Trophoblast cell (in vitro differentiated cells and primary cell): ENCODE results near the gene SCIMP.
A peak's percentile ranks its signal among the peaks of the same experiment; 100 is the strongest.

ENCODE experiments used
- DNase-seq, 2 donors: peaks; one replicate each; pipeline ENCODE4 v3.0.0-alpha.2; 2016
- H2AFZ ChIP-seq: 2 replicates; pipeline ENCODE4 v1.6.1; 2013; ENCODE audit warnings: low read length, moderate library complexity, mild to moderate bottlenecking; ENCODE audit not compliant: insufficient read depth, poor library complexity
- H2AK5ac ChIP-seq: 2 replicates; pipeline ENCODE4 v1.6.1; 2013; ENCODE audit warnings: mild to moderate bottlenecking, low read length
- H2BK120ac ChIP-seq: 2 replicates; pipeline ENCODE4 v1.6.1; 2013; ENCODE audit warnings: low read length, mild to moderate bottlenecking, moderate library complexity; ENCODE audit not compliant: insufficient read depth, poor library complexity
- H2BK12ac ChIP-seq: 2 replicates; pipeline ENCODE4 v1.6.1; 2013; ENCODE audit warnings: mild to moderate bottlenecking, low read length, moderate library complexity
- H2BK5ac ChIP-seq: 2 replicates; pipeline ENCODE4 v1.6.1; 2013; ENCODE audit warnings: low read length, low read depth, moderate library complexity, mild to moderate bottlenecking; ENCODE audit not compliant: poor library complexity
- H3K14ac ChIP-seq: 2 replicates; pipeline ENCODE4 v1.6.1; 2013; ENCODE audit warnings: mild to moderate bottlenecking, low read length
- H3K18ac ChIP-seq: 2 replicates; pipeline ENCODE4 v1.6.1; 2013; ENCODE audit warnings: mild to moderate bottlenecking, low read length
- H3K23ac ChIP-seq: 2 replicates; pipeline ENCODE4 v1.6.1; 2013; ENCODE audit warnings: low read length
- H3K27ac ChIP-seq: 2 replicates; pipeline ENCODE4 v1.5.1; 2013; ENCODE audit warnings: low read depth, mild to moderate bottlenecking, inconsistent platforms, low read length, moderate library complexity
- H3K27me3 ChIP-seq: 2 replicates; pipeline ENCODE4 v1.6.1; 2013; ENCODE audit warnings: inconsistent platforms, mild to moderate bottlenecking, low read length, moderate library complexity; ENCODE audit not compliant: insufficient read depth
- H3K36me3 ChIP-seq, 2 experiments: 1 replicate in 1 of 2; 2 replicates in 1 of 2; pipeline ENCODE4 v1.6.1; 2013; ENCODE audit warnings: low read length in 2 of 2, mild to moderate bottlenecking in 2 of 2, moderate library complexity in 1 of 2; ENCODE audit not compliant: insufficient read depth in 2 of 2, control insufficient read depth in 1 of 2
- H3K4ac ChIP-seq: 2 replicates; pipeline ENCODE4 v1.6.1; 2013; ENCODE audit warnings: low read depth, mild to moderate bottlenecking, low read length, moderate library complexity
- H3K4me1 ChIP-seq, 2 experiments: 1 replicate in 1 of 2; 2 replicates in 1 of 2; pipeline ENCODE4 v1.6.1; 2013; ENCODE audit warnings: low read length in 2 of 2, mild to moderate bottlenecking in 2 of 2, moderate library complexity in 1 of 2; ENCODE audit not compliant: insufficient read depth in 2 of 2, control insufficient read depth in 1 of 2
- H3K4me2 ChIP-seq: 2 replicates; pipeline ENCODE4 v1.6.1; 2013; ENCODE audit warnings: inconsistent platforms, mild to moderate bottlenecking, low read length, moderate library complexity
- H3K4me3 ChIP-seq: 2 replicates; pipeline ENCODE4 v1.5.1; 2013; ENCODE audit warnings: mild to moderate bottlenecking, low read depth, low read length, inconsistent platforms
- H3K79me1 ChIP-seq: one replicate; pipeline ENCODE4 v1.6.1; 2013; ENCODE audit warnings: low read length
- H3K79me2 ChIP-seq: 2 replicates; pipeline ENCODE4 v1.6.1; 2013; ENCODE audit warnings: low read length, mild to moderate bottlenecking; ENCODE audit not compliant: control insufficient read depth, insufficient read depth, poor library complexity
- H3K9ac ChIP-seq: 2 replicates; pipeline ENCODE4 v1.6.1; 2013; ENCODE audit warnings: mild to moderate bottlenecking, low read length
- H3K9me3 ChIP-seq: 2 replicates; pipeline ENCODE4 v1.6.1; 2013; ENCODE audit warnings: low read depth, mild to moderate bottlenecking, control low read depth, inconsistent platforms, low read length; ENCODE audit not compliant: insufficient read depth
- H4K12ac ChIP-seq: 2 replicates; pipeline ENCODE4 v1.6.1; 2013; ENCODE audit warnings: low read depth, mild to moderate bottlenecking, low read length, moderate library complexity
- H4K8ac ChIP-seq: 2 replicates; pipeline ENCODE4 v1.6.1; 2013; ENCODE audit warnings: low read depth, mild to moderate bottlenecking, low read length, moderate library complexity
- H4K91ac ChIP-seq: one replicate; pipeline ENCODE4 v1.6.1; 2013; ENCODE audit warnings: low read depth, mild to moderate bottlenecking, low read length, moderate library complexity
- WGBS: extraction: QIAGEN DNeasy Blood & Tissue Kit; methylation state at CpG from one replicate; pipeline ENCODE4 v1.1.7; 2013; ENCODE audit warnings: missing lambda C conversion rate; ENCODE audit not compliant: insufficient read length, insufficient coverage; ENCODE audit errors: extremely low coverage; 5-methylcytosine and 5-hydroxymethylcytosine counted together

The SCIMP gene

GRCh38 chr17:5200360-5200759 is 34.3 kb downstream of the SCIMP start:
- no peak overlapping the region for H3K9ac ChIP-seq
- no peak overlapping the region for H3K23ac ChIP-seq

GRCh38 chr17:5198472-5198871 is 36.2 kb downstream of the SCIMP start:
- no peak overlapping the region for H3K4me2 ChIP-seq
- H2AFZ ChIP-seq: no peak overlapping the region
- no peaks in the 10 kb centered on the region for H3K9me3 ChIP-seq
- no peaks in the 10 kb centered on the region for H3K79me1 ChIP-seq
- H3K4me1 ChIP-seq: no peaks in the 10 kb centered on the region
- no peaks in the 10 kb centered on the region for H3K36me3 ChIP-seq
- H2BK12ac ChIP-seq: no peak overlapping the region
- no peak overlapping the region for H3K4ac ChIP-seq
- no peak overlapping the region for H3K18ac ChIP-seq
- H2BK120ac ChIP-seq: no peak overlapping the region
- no peak overlapping the region for H4K91ac ChIP-seq
- no CpG with 5 or more reads among the region's 7 CpGs for whole genome bisulfite sequencing
- H2BK5ac ChIP-seq: no peak overlapping the region
- H3K9ac ChIP-seq: no peak overlapping the region
- no peak overlapping the region for H4K12ac ChIP-seq
- no peak overlapping the region for H3K23ac ChIP-seq
- no peak overlapping the region for H4K8ac ChIP-seq
- H2AK5ac ChIP-seq: no peak overlapping the region
- DNase-seq: no peak
- H3K27me3 ChIP-seq: no peaks in the 10 kb centered on the region
- H3K79me2 ChIP-seq: no peaks in the 10 kb centered on the region
- no peak overlapping the region for H3K14ac ChIP-seq
- H3K27ac ChIP-seq: no peak overlapping the region
- H3K4me3 ChIP-seq: no peak overlapping the region

More at GRCh38 chr17:5200360-5200759, 34.3 kb downstream of the SCIMP start:
- Histone ChIP-seq H3K79me2 (no peaks in the 10 kb centered on the region), H2AK5ac (no peak overlapping the region), H3K4me3 (no peak overlapping the region), H3K14ac (no peak overlapping the region), H3K27me3 (no peaks in the 10 kb centered on the region), H3K36me3 (no peaks in the 10 kb centered on the region), H4K8ac (no peak overlapping the region), H3K9me3 (no peaks in the 10 kb centered on the region), H3K18ac (no peak overlapping the region), H3K79me1 (no peaks in the 10 kb centered on the region), H3K4me2 (no peak overlapping the region), H3K27ac (no peak overlapping the region), H4K12ac (no peak overlapping the region), H2AFZ (no peak overlapping the region), H2BK5ac (no peak overlapping the region), H3K4me1 (no peaks in the 10 kb centered on the region), H2BK120ac (no peak overlapping the region), H3K4ac (no peak overlapping the region), H2BK12ac (no peak overlapping the region), H4K91ac (no peak overlapping the region)
- no CpG with 5 or more reads among the region's 2 CpGs for WGBS
- DNase-seq: no peak

- no peak overlapping the region for H3K18ac ChIP-seq
- no peak overlapping the region for H4K12ac ChIP-seq
- no peak overlapping the region for H3K14ac ChIP-seq
- H4K8ac ChIP-seq: no peak overlapping the region
- no peak overlapping the region for H3K4me3 ChIP-seq
- peaks cover 1 to 2% of the 10 kb centered on the region in 2 experiments for H3K36me3 ChIP-seq
- H3K27ac ChIP-seq: no peak overlapping the region
- H3K79me2 ChIP-seq: peaks cover 2% of the 10 kb centered on the region
- H2BK5ac ChIP-seq: no peak overlapping the region
- H3K79me1 ChIP-seq: peaks cover 5% of the 10 kb centered on the region
- no peaks in the 10 kb centered on the region for H3K27me3 ChIP-seq
- no peaks in the 10 kb centered on the region for H3K4me1 ChIP-seq
- peaks cover 3% of the 10 kb centered on the region for H3K9me3 ChIP-seq
- no peak overlapping the region for H3K4ac ChIP-seq
- 100% methylated on average over 1 of the region's 2 CpGs for WGBS
- H2BK120ac ChIP-seq: no peak overlapping the region
- no peak overlapping the region for H2AFZ ChIP-seq
- no peak overlapping the region for H3K23ac ChIP-seq
- H4K91ac ChIP-seq: no peak overlapping the region
- DNase-seq: no peak
- no peak overlapping the region for H3K9ac ChIP-seq
- no peak overlapping the region for H2BK12ac ChIP-seq
- no peak overlapping the region for H2AK5ac ChIP-seq
- no peak overlapping the region for H3K4me2 ChIP-seq
These were observed 40.3 kb downstream of the SCIMP start for GRCh38 chr17:5194346-5194745.

GRCh38 chr17:5191541-5192417 is 42.9 kb downstream of the SCIMP start, which contains the start of gene ZNF594:
TSS of gene ZNF594 (minus strand) at chr17:5191868. CDS start at chr17:5184256, 7,612 bp downstream.
- H4K8ac ChIP-seq: peak within 1 kb of the TSS; percentile 79
- no CpG with 5 or more reads among the region's 82 CpGs for WGBS
- peak within 1 kb of the TSS; percentile 56 for H2AFZ ChIP-seq
- H4K91ac ChIP-seq: peak within 1 kb of the TSS; percentile 22
- H3K23ac ChIP-seq: no peak within 1 kb of the TSS
- peak within 1 kb of the TSS; percentile 16 for H3K4ac ChIP-seq
- no peak within 1 kb of the TSS for H2BK5ac ChIP-seq
- peak within 1 kb of the TSS; percentile 89 for H3K9ac ChIP-seq
- H3K36me3 ChIP-seq: peaks cover 5% of the 10 kb centered on the region in 2 experiments
- DNase-seq: peak; percentile 89 to 96
- no peak within 1 kb of the TSS for H2BK12ac ChIP-seq
- peak within 1 kb of the TSS; percentile 24 for H3K18ac ChIP-seq
- H3K9me3 ChIP-seq: peaks cover 7% of the 10 kb centered on the region
- H3K4me1 ChIP-seq: no peaks in the 10 kb centered on the region
- H3K27ac ChIP-seq: no peak within 1 kb of the TSS
- H2BK120ac ChIP-seq: no peak within 1 kb of the TSS
- peak within 1 kb of the TSS; percentile 91 for H3K4me3 ChIP-seq
- peak within 1 kb of the TSS; percentile 43 for H4K12ac ChIP-seq
- no peaks in the 10 kb centered on the region for H3K27me3 ChIP-seq
- peaks cover 2% of the 10 kb centered on the region for H3K79me2 ChIP-seq
- H3K14ac ChIP-seq: peak within 1 kb of the TSS; percentile 31
- no peak within 1 kb of the TSS for H2AK5ac ChIP-seq
- H3K79me1 ChIP-seq: peaks cover 5% of the 10 kb centered on the region
- H3K4me2 ChIP-seq: peak within 1 kb of the TSS; percentile 75
